NCI-H748 treated with DMSO at 0.1 percent for 48 hours (cell line): ENCODE measurements around the gene KAT8.
"Not testable (repeated sequence)": the region's sequence is repeated elsewhere in the genome, so short reads cannot be mapped to it uniquely, and the experiment has no call there.

ENCODE experiments used
- DNase-seq: peaks from one replicate; lab custom pipeline; 2025; lab: John Stamatoyannopoulos, UW

Gene KAT8

GRCh38 chr16:31131841-31132271, 14.4 kb downstream of the KAT8 start:
- DNase-seq: no peak

DNA sequence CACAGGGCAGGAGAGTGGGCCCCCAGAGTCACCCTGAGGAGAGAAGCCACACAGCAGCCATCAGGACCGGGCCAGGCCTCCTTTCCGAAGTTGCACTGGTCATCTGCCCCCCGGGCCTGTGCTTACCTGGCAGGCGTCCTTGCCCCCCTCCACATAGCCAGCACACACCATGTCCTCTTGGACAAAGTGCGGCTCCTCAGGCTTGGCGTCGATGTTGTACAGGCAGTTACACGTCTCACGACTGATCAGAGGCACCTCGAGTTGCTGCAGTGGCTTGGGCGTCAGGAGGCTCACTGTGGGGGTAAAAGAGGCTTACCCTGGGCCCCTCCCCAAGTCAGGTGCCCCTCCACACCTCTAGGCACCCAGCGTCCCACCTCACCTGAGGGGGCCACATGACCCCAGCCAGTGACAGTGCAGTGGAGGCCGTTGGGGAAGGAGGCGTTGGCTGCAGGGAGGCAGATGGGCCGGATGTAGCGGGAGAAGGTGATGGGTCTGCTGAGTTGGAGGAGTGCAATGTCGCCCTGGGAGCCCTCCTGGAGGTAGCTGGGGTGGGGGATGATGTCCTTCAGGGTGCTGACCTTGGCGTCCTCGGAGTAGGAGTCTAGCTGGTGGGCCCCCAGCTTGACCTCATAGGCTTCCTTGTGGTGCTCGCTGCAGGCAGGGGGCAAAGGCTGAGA, 15.0 kb downstream of the KAT8 start:
- no peak for DNase-seq

- no peak for DNase-seq
Observed at GRCh38 chr16:31133046-31133501, 15.6 kb downstream of the KAT8 start.

GRCh38 chr16:31134091-31134571, 16.7 kb downstream of the KAT8 start:
- DNase-seq: no peak

GRCh38 chr16:31134625-31135534, 17.4 kb downstream of the KAT8 start:
- DNase-seq: no peak

DNA sequence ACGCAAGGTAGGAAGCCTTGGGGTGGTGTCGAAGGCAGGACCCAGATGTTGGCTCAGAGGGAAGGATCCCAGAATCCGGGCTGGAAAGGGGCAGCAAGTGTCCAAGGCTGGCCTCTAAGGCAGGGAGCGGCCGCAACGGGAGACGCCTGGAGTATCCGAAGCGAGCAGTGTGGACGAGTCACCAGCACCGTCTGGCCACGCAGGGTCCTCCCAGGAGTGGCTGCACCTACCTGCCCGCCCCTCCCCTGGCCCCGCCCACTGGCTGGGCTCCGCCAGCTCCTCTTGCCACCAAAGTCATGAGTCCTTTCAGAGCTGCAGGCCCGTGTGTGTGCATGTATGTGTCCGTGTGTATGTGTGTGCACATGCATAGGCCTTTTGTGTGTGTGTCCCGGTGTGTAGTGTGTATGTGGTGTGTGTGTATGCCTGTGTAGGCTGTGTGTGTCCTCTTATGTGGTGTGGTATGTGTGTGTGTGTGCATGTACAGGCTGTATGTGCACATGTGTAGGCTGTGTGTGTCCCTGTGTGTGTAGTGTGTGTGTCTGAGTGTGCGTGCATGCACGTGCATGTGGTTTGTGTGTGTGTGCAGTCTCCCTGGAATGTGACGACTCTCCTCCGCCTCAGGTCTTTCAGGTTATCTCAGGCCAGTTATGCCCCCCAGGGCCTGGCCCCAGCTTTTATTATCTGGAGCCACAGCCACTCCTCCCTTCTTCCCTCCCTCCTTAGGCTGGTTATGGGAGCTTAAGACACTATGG, 18.2 kb downstream of the KAT8 start, which contains the start of gene PRSS8:
Gene PRSS8 (minus strand): TSS at position 193 of the 752 bp plus-strand sequence. CDS start 229 bp downstream, outside the sequence.
- DNase-seq: no peak

- no peak for DNase-seq
Observed at GRCh38 chr16:31136287-31136662, 18.8 kb downstream of the KAT8 start.

GRCh38 chr16:31136822-31137499, 19.5 kb downstream of the KAT8 start:
- not testable (repeated sequence) for DNase-seq

DNA sequence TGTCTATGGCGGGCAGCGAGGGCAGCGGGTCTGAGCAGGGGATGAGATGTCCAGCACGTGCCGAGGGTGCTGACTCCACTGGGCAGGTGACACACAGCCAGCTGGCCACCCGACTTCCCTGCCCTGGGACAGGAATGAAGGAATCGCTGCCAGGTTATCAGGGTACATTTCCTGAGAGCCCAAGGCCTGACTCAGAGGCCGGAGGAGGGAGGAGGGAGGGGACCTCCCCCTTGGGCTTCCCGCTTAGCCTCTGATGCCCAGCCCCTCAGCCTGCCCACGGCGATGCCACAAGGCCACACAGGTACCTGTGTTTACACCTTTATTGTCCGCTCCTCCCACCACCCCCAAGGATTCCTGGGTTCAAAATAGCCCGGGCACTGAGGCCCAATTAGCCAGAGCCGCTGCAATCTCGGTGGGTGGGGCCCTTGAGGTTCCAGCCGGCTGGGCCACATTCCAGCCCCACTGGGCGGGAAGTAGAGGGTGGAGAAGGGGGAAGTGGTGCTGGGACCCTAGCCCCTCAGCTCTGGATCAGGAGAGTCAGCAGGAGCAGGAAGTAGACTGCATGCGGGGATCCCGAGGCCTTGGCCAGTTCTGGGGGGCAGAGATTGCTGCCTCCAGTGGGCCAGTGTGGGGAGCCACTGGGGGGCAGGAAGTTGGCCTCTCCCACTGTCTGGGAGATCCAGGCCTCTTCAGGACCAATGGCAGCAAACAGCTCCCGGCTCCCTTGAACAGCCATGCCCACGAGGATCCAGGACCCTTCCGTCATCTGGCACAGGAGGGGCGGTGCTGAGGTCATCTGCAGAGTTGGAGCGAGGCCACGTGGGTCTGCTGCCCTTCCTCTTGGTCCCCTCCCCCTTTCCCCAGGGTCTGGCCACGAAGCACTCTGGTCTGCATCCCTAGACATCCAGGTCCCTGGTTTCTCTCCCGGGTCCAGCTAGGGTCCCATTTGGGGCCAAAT, 21.4 kb downstream of the KAT8 start:
- DNase-seq: no peak

GRCh38 chr16:31141071-31141469, 23.6 kb downstream of the KAT8 start:
- not testable (repeated sequence) for DNase-seq

- DNase-seq: no peak
Observed at GRCh38 chr16:31141489-31142108, 24.1 kb downstream of the KAT8 start.

- DNase-seq: peak; percentile 89
Observed at GRCh38 chr16:31142109-31143010, 24.9 kb downstream of the KAT8 start.

- DNase-seq: no peak
Observed at GRCh38 chr16:31143011-31143693, 25.7 kb downstream of the KAT8 start.

GRCh38 chr16:31143694-31144148, 26.3 kb downstream of the KAT8 start:
- no peak for DNase-seq

DNA sequence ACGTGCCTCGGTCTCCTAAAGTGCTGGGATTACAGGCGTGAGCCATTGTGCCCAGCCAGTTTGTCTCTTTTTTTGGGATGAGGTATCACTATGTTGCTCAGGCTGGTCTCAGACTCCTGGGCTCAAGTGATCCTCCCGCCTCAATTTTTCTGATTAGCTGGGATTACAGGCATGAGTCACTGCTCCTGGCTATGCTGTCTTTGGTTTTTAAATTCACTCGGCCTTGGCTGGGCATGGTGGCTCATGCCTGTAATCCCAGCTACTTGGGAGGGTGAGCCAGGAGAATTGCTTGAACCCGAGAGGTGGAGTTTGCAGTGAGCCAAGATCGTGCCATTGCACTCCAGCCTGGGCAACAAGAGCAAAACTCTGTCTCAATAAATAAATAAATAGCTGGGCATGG, 27.0 kb downstream of the KAT8 start:
- not testable (repeated sequence) for DNase-seq

- DNase-seq: no peak
Observed at GRCh38 chr16:31145398-31145990, 28.0 kb downstream of the KAT8 start.

GRCh38 chr16:31147574-31147973, 30.1 kb downstream of the KAT8 start:
- DNase-seq: no peak

- DNase-seq: no peak
Observed at GRCh38 chr16:31148281-31148728, 30.8 kb downstream of the KAT8 start.
